Spleen (tissue), 7 donors: ENCODE data around the gene ATG4D.

Experiments used
- POLR2AphosphoS5 ChIP-seq, 3 donors: sonication (generic); formaldehyde crosslinking; IDR thresholded peaks; one replicate each; pipeline ENCODE4 v1.5.1; 2017; ENCODE audit warnings: antibody characterized with exemption in 3 of 3
- TF ChIP-seq, protein P1 (sequence below), 11 experiments: fragments of 200-600 bp in 7 of 11; fragments of 450-650 bp in 4 of 11; sonication (generic) in 4 of 11; IDR thresholded peaks in 8 of 11; conservative IDR thresholded peaks in 3 of 11; 1 replicate in 7 of 11; 2 replicates in 4 of 11; pipeline versions ENCODE4 v1.4.0 to v1.8.0; 2016 to 2021; ENCODE audit warnings: antibody characterized with exemption in 11 of 11, inconsistent platforms in 4 of 11, mild to moderate bottlenecking in 1 of 11
- donor health status: DM: no; HTN: no; CAD: no; lungs with moderate emphysema.
- donor health status: DM: no; HTN: no; CAD: no.
- donor health status: DM: no; HTN: no; CAD: no.

DNA sequence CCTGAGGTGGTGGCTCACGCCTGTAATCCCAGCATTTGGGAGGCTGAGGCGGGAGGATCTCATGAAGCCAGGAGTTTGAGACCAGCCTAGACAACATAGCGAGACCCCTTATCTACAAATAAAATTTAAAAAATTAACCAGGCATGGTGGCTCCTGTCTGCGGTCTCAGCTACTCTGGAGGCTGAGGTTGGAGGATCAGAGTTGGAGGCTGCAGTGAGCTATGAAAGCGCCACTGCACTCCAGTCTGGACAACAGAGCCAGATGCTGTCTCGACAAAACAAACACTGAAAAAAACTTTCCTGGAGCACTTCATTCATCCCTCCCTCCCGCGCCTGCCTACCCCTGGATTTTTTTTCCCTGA lies 665 bp upstream of the ATG4D start:
- TF ChIP-seq, protein P1, sequence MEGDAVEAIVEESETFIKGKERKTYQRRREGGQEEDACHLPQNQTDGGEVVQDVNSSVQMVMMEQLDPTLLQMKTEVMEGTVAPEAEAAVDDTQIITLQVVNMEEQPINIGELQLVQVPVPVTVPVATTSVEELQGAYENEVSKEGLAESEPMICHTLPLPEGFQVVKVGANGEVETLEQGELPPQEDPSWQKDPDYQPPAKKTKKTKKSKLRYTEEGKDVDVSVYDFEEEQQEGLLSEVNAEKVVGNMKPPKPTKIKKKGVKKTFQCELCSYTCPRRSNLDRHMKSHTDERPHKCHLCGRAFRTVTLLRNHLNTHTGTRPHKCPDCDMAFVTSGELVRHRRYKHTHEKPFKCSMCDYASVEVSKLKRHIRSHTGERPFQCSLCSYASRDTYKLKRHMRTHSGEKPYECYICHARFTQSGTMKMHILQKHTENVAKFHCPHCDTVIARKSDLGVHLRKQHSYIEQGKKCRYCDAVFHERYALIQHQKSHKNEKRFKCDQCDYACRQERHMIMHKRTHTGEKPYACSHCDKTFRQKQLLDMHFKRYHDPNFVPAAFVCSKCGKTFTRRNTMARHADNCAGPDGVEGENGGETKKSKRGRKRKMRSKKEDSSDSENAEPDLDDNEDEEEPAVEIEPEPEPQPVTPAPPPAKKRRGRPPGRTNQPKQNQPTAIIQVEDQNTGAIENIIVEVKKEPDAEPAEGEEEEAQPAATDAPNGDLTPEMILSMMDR (IDR thresholded peaks at IDR 0.05 in 8 of 11, conservative IDR thresholded peaks at IDR 0.05 in 3 of 11), result no peak
- TF ChIP-seq POLR2AphosphoS5 (IDR thresholded peaks at IDR 0.05), result no peak
